ENCODE data around the gene MTHFD1L.

The MTHFD1L gene

DNA sequence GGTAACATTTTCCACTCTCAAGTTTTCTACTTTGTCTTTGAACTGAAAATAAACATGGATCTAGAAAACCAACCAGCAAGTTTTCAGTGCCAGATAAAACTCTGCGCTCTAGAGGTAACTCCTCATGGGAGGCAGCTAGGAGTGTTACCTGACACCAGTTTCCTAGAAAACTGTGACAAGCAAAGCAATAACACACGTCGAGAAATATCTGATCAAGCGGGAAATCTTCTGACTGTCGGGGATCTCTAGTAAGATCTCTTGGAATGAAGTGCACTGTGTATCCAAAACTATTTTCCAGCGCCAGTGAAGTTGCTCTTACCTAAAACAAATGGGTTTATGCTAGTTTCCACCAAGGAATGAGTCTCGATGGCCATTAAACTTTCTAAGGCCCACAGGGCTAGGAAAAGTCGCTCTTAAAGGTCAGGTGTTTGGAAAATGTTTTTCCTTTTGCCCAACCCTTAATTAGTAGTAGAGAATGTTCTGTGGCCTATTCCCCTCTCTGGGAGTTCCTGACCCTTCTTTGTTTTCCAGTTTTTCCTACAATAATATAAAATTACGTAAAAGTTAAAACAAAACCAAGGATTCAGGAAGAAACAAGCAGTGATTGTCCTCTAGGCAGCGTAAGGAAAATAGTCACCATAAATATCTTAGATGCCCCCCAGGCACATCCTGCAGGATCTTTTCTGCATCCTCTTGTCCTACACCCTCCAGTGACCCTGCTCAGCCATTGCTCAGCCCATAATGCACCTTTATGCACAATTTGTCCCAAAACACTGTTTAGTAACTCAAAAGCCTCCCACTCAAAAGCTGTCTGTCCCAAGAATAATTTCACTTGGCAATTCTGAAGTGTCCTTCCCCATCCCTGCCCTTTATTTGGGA is 236.6 kb downstream of the MTHFD1L start:
- TF ChIP-seq EZH2phosphoT487 (IDR thresholded peaks at IDR 0.05; ENCODE audit: borderline replicate concordance, low read length) (no peak), CTCF (IDR thresholded peaks at IDR 0.05; ENCODE audit: low read depth, low read length, poor library complexity, severe bottlenecking) (no peak)
- Histone ChIP-seq H3K9me2 (replicated peaks; ENCODE audit: control insufficient read depth, low read length) (no peaks in the 10 kb centered on the region), H3K4me2 (ENCODE audit: low read length) (no peak overlapping the region), H3K36me3 (ENCODE audit: control insufficient read depth, low read length) (peaks cover 18% of the 10 kb centered on the region), H3K9me3 (ENCODE audit: control insufficient read depth, insufficient read depth, low read length) (no peaks in the 10 kb centered on the region), H3K4me1 (ENCODE audit: control insufficient read depth, low read length) (no peaks in the 10 kb centered on the region), H4K20me1 (ENCODE audit: control insufficient read depth, insufficient read depth, low read depth, low read length) (no peaks in the 10 kb centered on the region), H3K27me3 (ENCODE audit: control insufficient read depth, low read length) (no peaks in the 10 kb centered on the region), H3K4me3 (ENCODE audit: low read length) (no peak overlapping the region), H3K79me2 (ENCODE audit: control insufficient read depth, low read length) (no peaks in the 10 kb centered on the region), H3K27ac (ENCODE audit: low read depth, low read length) (no peak overlapping the region), H3F3A (ENCODE audit: control insufficient read depth, insufficient read depth) (no peaks in the 10 kb centered on the region)

GRCh38 chr6:151103266-151103665 is 237.8 kb downstream of the MTHFD1L start:
- no peak overlapping the region for H3K4me3 ChIP-seq (ENCODE audit: low read length)
- no peak overlapping the region for H3K27ac ChIP-seq (ENCODE audit: low read depth, low read length)
- no peaks in the 10 kb centered on the region for H3K27me3 ChIP-seq (ENCODE audit: control insufficient read depth, low read length)
- H3K4me2 ChIP-seq (ENCODE audit: low read length), result no peak overlapping the region
- no peaks in the 10 kb centered on the region for H3F3A ChIP-seq (ENCODE audit: control insufficient read depth, insufficient read depth)
- TF ChIP-seq EZH2phosphoT487 (IDR thresholded peaks at IDR 0.05; ENCODE audit: borderline replicate concordance, low read length), result no peak
- no peak for TF ChIP-seq CTCF (IDR thresholded peaks at IDR 0.05; ENCODE audit: low read depth, low read length, poor library complexity, severe bottlenecking)
- H3K9me2 ChIP-seq (replicated peaks; ENCODE audit: control insufficient read depth, low read length), result no peaks in the 10 kb centered on the region
- H3K4me1 ChIP-seq (ENCODE audit: control insufficient read depth, low read length), result no peaks in the 10 kb centered on the region
- H4K20me1 ChIP-seq (ENCODE audit: control insufficient read depth, insufficient read depth, low read depth, low read length), result no peaks in the 10 kb centered on the region
- no peaks in the 10 kb centered on the region for H3K9me3 ChIP-seq (ENCODE audit: control insufficient read depth, insufficient read depth, low read length)
- H3K36me3 ChIP-seq (ENCODE audit: control insufficient read depth, low read length), result peaks cover 17% of the 10 kb centered on the region
- no peaks in the 10 kb centered on the region for H3K79me2 ChIP-seq (ENCODE audit: control insufficient read depth, low read length)

DNA sequence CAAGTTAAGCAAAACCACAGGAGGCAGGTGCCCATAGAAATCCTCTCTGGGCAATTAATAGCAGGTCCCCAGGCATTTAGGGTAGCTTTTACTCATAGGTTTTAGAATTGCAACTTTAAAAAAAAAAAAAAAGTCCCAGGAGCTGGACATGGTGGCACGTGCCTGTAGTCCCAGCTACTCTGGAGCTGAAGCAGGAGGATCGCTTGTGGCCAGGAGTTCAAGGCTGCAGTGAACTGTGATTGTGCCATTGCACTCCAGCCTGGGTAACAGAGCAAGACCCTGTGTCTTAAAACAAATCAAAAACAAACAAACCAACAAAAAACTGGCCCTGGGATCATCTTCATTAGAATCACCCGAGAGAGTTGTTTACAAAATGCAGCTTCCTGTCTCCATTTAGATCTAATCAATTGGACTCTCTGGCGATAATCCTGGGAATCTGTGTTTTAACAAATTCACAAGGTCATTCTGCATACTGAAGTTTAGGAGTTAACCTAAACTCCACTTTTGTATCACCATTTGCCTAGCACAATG is 242.5 kb downstream of the MTHFD1L start:
- H3K9me2 ChIP-seq (replicated peaks; ENCODE audit: control insufficient read depth, low read length), result no peaks in the 10 kb centered on the region
- H3K4me2 ChIP-seq (ENCODE audit: low read length), result no peak overlapping the region
- H3K27me3 ChIP-seq (ENCODE audit: control insufficient read depth, low read length), result no peaks in the 10 kb centered on the region
- H3K27ac ChIP-seq (ENCODE audit: low read depth, low read length), result no peak overlapping the region
- H3K4me1 ChIP-seq (ENCODE audit: control insufficient read depth, low read length), result no peaks in the 10 kb centered on the region
- TF ChIP-seq EZH2phosphoT487 (IDR thresholded peaks at IDR 0.05; ENCODE audit: borderline replicate concordance, low read length), result no peak
- TF ChIP-seq CTCF (IDR thresholded peaks at IDR 0.05; ENCODE audit: low read depth, low read length, poor library complexity, severe bottlenecking), result no peak
- no peak overlapping the region for H3K4me3 ChIP-seq (ENCODE audit: low read length)
- H4K20me1 ChIP-seq (ENCODE audit: control insufficient read depth, insufficient read depth, low read depth, low read length), result no peaks in the 10 kb centered on the region
- H3K79me2 ChIP-seq (ENCODE audit: control insufficient read depth, low read length), result no peaks in the 10 kb centered on the region
- H3F3A ChIP-seq (ENCODE audit: control insufficient read depth, insufficient read depth), result no peaks in the 10 kb centered on the region
- H3K36me3 ChIP-seq (ENCODE audit: control insufficient read depth, low read length), result peaks cover 5% of the 10 kb centered on the region; the same call in 1 of the 2 replicates
- no peaks in the 10 kb centered on the region for H3K9me3 ChIP-seq (ENCODE audit: control insufficient read depth, insufficient read depth, low read length)

Data from DOHH2 (cell line).